Duodenal mucosa (tissue), 2 donors: ENCODE data around the gene KDM1B.

Source experiments
- H3K27ac ChIP-seq: one replicate; pipeline ENCODE4 v1.7.0; 2013; ENCODE audit warnings: low read depth, low read length
- H3K27me3 ChIP-seq, 2 donors: one replicate each; pipeline ENCODE4 v1.7.0; 2013; ENCODE audit warnings: low read length in 2 of 2, control low read depth in 1 of 2; ENCODE audit not compliant: insufficient read depth in 2 of 2, control insufficient read depth in 1 of 2
- H3K36me3 ChIP-seq, 2 donors: one replicate each; pipeline ENCODE4 v1.7.0; 2013; ENCODE audit warnings: low read length in 2 of 2, control low read depth in 1 of 2; ENCODE audit not compliant: insufficient read depth in 2 of 2, control insufficient read depth in 1 of 2
- H3K4me1 ChIP-seq, 2 donors: one replicate each; pipeline ENCODE4 v1.7.0; 2013; ENCODE audit warnings: low read length in 2 of 2, control low read depth in 1 of 2; ENCODE audit not compliant: insufficient read depth in 2 of 2, control insufficient read depth in 1 of 2
- H3K4me3 ChIP-seq, 2 donors: one replicate each; pipeline ENCODE4 v1.7.0; 2013; ENCODE audit warnings: low read length in 2 of 2, low read depth in 1 of 2
- H3K9ac ChIP-seq, 2 donors: one replicate each; pipeline ENCODE4 v1.7.0; 2013; ENCODE audit warnings: low read length in 2 of 2, low read depth in 1 of 2
- H3K9me3 ChIP-seq, 2 donors: one replicate each; pipeline ENCODE4 v1.7.0; 2013; ENCODE audit warnings: low read length in 2 of 2, control low read depth in 1 of 2; ENCODE audit not compliant: control insufficient read depth in 1 of 2

The KDM1B gene

DNA sequence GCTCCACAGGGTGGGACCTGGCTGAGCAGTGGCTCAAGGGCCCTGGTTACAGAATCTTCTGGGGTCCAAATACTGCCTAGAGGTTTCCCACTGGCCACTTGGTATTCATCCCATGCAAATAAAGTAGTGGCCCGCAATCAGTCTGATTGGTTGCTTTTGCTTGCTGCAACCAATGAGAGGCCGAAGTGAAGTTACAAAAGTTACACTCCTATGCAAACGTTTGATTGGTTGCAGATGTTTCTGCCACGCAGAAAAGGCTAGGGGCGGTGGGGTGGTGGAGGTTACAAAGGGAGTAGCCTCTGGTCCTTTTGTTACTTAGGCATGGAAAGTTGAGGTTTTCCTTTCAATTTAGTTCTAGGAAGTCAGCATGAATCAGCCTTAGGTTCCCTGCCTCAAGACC is 29.1 kb upstream of the KDM1B start:
- H3K9ac ChIP-seq, result no peak overlapping the region
- H3K36me3 ChIP-seq, result peaks cover 0 to 17% of the 10 kb centered on the region in 2 donors

DNA sequence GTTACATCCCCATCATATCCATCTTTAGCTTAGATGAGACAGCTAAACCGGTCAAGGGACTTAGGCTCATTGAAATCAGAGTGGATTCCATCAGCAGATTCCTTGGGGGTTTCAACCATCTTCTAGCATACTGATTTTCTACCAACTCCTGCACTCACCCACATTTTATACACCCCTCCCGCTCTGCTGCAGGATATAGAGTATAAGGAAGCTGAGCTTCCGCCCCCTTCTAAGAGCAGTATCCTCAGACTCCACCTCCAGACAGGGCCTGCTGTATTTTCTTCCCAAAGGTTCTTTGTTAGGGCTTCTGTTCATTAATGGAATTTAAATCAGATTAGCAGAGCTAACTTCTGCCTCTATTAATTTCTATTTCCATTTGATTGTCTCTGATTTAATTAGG is 22.9 kb upstream of the KDM1B start:
- no peaks in the 10 kb centered on the region for H3K9me3 ChIP-seq
- H3K4me3 ChIP-seq, result no peak overlapping the region
- no peak overlapping the region for H3K9ac ChIP-seq
- no peaks in the 10 kb centered on the region for H3K4me1 ChIP-seq
- H3K27ac ChIP-seq, result no peak overlapping the region
- H3K36me3 ChIP-seq, result peaks cover 19 to 56% of the 10 kb centered on the region in 2 donors
- no peaks in the 10 kb centered on the region for H3K27me3 ChIP-seq

More for the DNA sequence above, 29.1 kb upstream of the KDM1B start:
- Histone ChIP-seq H3K27me3 (no peaks in the 10 kb centered on the region), H3K4me1 (peaks cover 10 to 13% of the 10 kb centered on the region in 2 donors), H3K9me3 (no peaks in the 10 kb centered on the region), H3K27ac (no peak overlapping the region), H3K4me3 (no peak overlapping the region)

DNA sequence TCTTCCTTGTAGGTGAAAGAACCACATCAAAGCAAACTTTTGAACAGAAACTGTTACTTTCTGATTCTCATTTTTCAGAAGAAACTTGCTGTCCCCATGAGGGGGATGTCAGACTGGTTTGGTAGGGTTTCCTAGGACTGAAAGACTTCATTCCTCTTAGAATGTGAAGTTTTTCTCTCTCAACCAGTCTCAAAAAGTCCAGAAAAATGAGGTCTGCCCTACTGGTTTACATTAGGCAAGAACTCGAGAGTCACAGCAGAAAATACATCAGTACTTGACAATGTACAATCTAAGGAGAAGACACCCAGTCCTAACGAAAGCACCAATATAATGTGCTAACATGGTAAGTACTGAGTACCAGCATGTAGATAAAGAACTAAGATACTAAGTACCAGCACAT is 20.1 kb upstream of the KDM1B start:
- H3K9ac ChIP-seq, result no peak overlapping the region
- H3K27ac ChIP-seq, result no peak overlapping the region
- no peaks in the 10 kb centered on the region for H3K9me3 ChIP-seq
- no peaks in the 10 kb centered on the region for H3K27me3 ChIP-seq
- peaks cover 21 to 62% of the 10 kb centered on the region in 2 donors for H3K36me3 ChIP-seq
- H3K4me3 ChIP-seq, result no peak overlapping the region
- H3K4me1 ChIP-seq, result no peaks in the 10 kb centered on the region

DNA sequence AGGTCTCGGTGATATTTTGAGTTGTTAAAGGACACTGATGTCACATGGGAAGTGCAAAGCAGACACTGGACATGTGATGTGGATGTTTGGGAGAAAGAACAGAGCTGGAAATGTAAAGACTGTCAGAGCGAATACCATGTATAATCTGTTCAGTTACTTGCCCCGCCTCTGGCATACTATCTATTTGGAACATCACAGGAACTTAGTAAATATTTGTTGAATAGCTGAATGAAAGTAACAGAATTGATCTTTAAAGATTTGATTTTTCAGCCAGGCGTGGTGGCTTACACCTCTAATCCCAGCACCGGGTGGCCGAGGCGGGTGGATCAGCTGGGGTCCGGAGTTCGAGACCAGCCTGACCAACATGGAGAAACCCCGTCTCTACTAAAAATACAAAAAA is 19.0 kb upstream of the KDM1B start:
- no peaks in the 10 kb centered on the region for H3K9me3 ChIP-seq
- H3K27me3 ChIP-seq, result no peaks in the 10 kb centered on the region
- H3K4me1 ChIP-seq, result peaks cover 3 to 5% of the 10 kb centered on the region in 2 donors
- no peak overlapping the region for H3K4me3 ChIP-seq
- H3K9ac ChIP-seq, result no peak overlapping the region
- no peak overlapping the region for H3K27ac ChIP-seq
- H3K36me3 ChIP-seq, result peaks cover 27 to 62% of the 10 kb centered on the region in 2 donors

DNA sequence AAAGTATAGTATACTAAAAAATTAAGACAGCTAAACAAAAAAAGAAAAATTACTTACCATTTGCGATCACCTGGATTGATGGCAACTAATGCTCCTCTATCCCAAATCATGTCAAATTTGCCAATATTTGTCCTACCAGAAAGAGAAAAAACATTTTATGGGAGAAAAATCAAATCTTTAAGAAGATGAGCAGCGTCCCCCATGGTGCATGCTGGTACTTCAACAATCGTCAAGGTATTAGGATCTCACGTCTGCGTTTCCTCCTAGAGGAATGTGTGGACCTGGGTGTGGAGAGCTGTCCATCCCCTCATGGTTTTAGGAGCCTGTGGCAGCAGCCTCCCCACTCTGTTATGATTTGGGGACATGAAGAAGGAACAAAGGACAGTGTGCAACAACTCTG is 16.3 kb upstream of the KDM1B start:
- H3K36me3 ChIP-seq, result peaks cover 25 to 62% of the 10 kb centered on the region in 2 donors
- no peaks in the 10 kb centered on the region for H3K9me3 ChIP-seq
- H3K4me1 ChIP-seq, result peaks cover 3 to 5% of the 10 kb centered on the region in 2 donors
- H3K4me3 ChIP-seq, result no peak overlapping the region
- no peaks in the 10 kb centered on the region for H3K27me3 ChIP-seq
- no peak overlapping the region for H3K9ac ChIP-seq
- H3K27ac ChIP-seq, result no peak overlapping the region

DNA sequence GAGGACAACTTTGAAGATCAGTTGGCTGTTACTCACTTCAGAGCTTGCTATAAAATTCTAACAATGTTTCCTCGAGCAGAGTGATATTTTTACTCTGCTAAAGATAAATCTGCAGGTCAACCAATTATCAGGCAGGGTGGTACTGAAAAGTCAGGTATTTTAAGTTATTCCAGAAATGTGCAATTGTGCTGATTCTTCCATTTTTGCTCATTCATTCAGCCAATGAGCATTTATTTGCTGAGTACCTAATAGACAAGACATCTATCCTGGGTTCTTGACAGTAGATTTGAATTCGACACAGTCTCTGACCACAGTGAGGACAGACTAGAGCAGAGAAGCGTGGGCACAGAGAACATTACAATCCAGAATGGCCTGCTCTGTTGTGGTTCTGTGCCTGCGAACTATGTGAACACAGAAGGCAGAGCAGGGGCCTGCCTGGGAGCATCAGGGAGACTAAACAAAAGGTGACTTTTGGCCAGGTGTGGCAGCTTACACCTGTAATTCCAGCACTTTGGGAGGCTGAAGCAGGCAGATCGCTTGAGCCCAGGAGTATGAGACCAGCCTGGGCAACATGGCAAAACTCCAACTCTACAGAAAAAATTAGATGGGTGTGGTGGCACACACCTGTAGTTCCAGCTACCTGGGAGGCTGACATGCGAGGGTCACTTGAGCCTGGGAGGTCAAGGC is 15.1 kb upstream of the KDM1B start:
- Histone ChIP-seq H3K4me1 (peaks cover 3 to 5% of the 10 kb centered on the region in 2 donors), H3K36me3 (peaks cover 18 to 53% of the 10 kb centered on the region in 2 donors), H3K9me3 (no peaks in the 10 kb centered on the region), H3K27ac (no peak overlapping the region), H3K4me3 (no peak overlapping the region), H3K27me3 (no peaks in the 10 kb centered on the region), H3K9ac (no peak overlapping the region)

DNA sequence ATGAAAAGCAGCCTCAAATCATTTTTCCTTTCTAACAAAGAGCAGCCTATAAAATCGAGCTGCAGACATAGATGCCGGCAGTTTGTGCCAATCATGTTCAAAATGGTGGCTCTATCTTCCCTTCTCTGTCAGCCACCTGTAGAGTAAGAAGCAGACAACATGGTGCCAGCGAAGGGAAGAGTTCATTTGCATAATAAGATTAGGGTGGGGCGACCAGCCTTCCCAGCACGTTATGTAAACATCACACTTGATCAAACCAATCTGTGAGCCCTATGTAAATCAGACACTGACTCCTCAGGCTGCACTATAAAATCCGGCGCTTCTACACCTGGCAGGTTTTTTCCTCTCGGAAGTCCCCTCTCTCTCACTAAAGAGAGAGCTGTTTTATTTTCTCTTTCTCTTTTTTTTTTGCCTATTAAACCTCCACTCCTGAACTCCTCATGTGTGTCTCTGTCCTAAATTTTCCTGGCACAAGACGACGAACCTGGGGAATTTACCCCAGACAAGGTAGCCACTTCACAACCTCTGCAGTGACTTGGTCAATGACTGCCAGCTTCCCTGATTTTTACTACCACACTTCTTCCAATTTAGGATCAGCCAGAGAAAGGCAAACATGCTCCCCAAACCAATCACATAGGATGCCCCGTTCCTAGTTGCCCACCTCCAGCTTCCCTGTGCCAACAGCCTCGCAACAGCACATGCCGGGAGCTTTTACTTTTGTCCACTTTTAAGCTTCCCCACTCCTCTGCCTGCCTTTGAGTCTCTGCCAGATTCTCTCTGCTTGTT is 13.2 kb upstream of the KDM1B start:
- Histone ChIP-seq H3K4me3 (no peak overlapping the region), H3K9me3 (no peaks in the 10 kb centered on the region), H3K9ac (no peak overlapping the region), H3K27ac (no peak overlapping the region), H3K27me3 (no peaks in the 10 kb centered on the region), H3K4me1 (peaks cover 3 to 5% of the 10 kb centered on the region in 2 donors), H3K36me3 (peaks cover 18 to 50% of the 10 kb centered on the region in 2 donors)

DNA sequence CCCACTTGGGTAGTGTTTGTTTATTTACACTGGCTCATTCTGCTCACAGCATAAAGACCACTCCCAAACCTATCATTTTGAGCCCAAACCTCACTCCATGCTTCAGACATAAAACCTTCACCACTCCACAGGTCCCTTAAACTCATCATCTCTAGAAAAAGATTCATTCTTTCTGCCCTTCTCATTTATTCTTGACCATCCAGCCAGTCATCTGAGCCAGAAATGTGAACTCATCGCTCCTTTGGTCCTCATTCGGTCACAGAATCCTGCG is 12.7 kb upstream of the KDM1B start:
- Histone ChIP-seq H3K9me3 (no peaks in the 10 kb centered on the region), H3K4me3 (no peak overlapping the region), H3K27me3 (no peaks in the 10 kb centered on the region), H3K4me1 (peaks cover 3 to 9% of the 10 kb centered on the region in 2 donors), H3K27ac (no peak overlapping the region), H3K36me3 (peaks cover 18 to 54% of the 10 kb centered on the region in 2 donors), H3K9ac (no peak overlapping the region)

DNA sequence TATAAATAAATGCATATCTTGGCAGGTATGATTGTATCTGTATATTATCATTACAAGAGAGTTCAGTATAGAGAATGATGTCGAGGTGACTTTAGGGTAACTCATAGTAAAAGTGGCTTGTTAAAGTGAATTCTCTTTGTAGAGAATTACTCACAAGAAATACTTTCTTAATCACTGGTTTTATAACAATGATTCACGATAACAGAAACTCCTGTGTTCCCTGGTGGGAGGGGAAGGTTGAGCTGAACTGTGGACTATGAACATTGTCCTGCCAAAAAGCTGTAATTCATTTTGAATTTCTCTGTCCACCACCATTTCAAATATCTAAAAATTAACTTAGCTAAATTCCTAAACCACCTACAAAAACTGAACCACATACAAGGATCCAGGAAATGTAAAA is 8.1 kb upstream of the KDM1B start:
- H3K4me3 ChIP-seq, result peak overlapping the region in 1 of 2 donors; percentile 7
- no peak overlapping the region for H3K9ac ChIP-seq
- peaks cover 8 to 28% of the 10 kb centered on the region in 2 donors for H3K4me1 ChIP-seq
- H3K27me3 ChIP-seq, result no peaks in the 10 kb centered on the region
- H3K36me3 ChIP-seq, result peaks cover 15 to 35% of the 10 kb centered on the region in 2 donors
- no peak overlapping the region for H3K27ac ChIP-seq
- no peaks in the 10 kb centered on the region for H3K9me3 ChIP-seq

DNA sequence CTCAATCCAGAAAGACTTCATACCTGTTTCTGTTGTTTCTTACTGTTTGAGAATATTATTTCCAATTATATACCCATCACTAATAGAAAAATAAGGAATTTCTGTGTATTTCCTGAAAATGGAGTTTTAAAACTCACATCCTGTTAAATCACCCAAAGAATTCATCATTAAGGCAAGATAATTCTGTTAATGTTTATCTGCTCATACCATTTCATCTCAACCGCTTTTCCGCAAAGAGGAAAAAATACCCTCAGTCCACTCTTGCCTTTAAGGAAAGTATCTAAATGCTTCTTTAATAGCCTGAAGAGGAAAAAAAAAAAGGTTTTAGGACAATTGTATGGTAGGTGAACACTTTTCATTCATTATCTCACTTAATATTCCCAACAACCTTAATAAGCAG is 7.6 kb upstream of the KDM1B start:
- H3K4me3 ChIP-seq, result no peak overlapping the region
- H3K27me3 ChIP-seq, result no peaks in the 10 kb centered on the region
- H3K36me3 ChIP-seq, result peaks cover 15 to 31% of the 10 kb centered on the region in 2 donors
- no peak overlapping the region for H3K9ac ChIP-seq
- no peak overlapping the region for H3K27ac ChIP-seq
- H3K4me1 ChIP-seq, result peaks cover 9 to 33% of the 10 kb centered on the region in 2 donors
- no peaks in the 10 kb centered on the region for H3K9me3 ChIP-seq
